K562 (cell line): Measurements from ENCODE around the gene MBD3. TPM values are rescaled to one million over a fixed set of nuclear protein-coding genes. Genes with fewer than 3 reads are reported as not detected.

Source experiments
- ATAC-seq: fragments of 200-7000 bp; cut with Tn5 transposase; 3 replicates; pipeline ENCODE4 v1.9.1; 2020; ENCODE audit warnings: moderate library complexity
- BruUV-seq: library from RNA; stranded (reverse); fragments of 400-500 nt; replicated peaks from 2 replicates; lab custom pipeline; 2021; lab: Mats Ljungman, UMichigan
- CTCF ChIA-PET: fragments of 300-600 bp; formaldehyde crosslinking; extraction: SDS; loops from one replicate; lab custom pipeline; 2021; ENCODE audit warnings: low intra/inter-chr PET ratio; lab: Yijun Ruan, JAX
- POLR2A ChIA-PET: fragments of 300-600, 350-650 bp; sonication (Branson Sonifier 250); formaldehyde crosslinking; extraction: SDS; loops from one replicate; lab custom pipeline; 2021; ENCODE audit warnings: antibody characterized with exemption, inconsistent platforms; lab: Yijun Ruan, JAX
- DNase-seq, 4 experiments: peaks; one replicate each; pipeline versions ENCODE4 v3.0.0 to v3.0.0-alpha.2; 2011 to 2018; ENCODE audit warnings: low spot score in 3 of 4, mixed read lengths in 3 of 4; ENCODE audit errors: extremely low read depth in 1 of 4
- FAIRE-seq: peaks from 2 replicates; lab custom pipeline; 2011; peaks lifted over from hg19 to GRCh38; lab: Jason Lieb, UNC
- H2AFZ ChIP-seq: 2 replicates; pipeline ENCODE4 v1.6.0; 2011; ENCODE audit warnings: low read depth, low read length, control low read depth, inconsistent platforms
- H3K27ac ChIP-seq: fragments of 200-600 bp; 3 replicates; pipeline ENCODE4 v1.8.0; 2011; ENCODE audit warnings: low read depth, mild to moderate bottlenecking, control low read depth, inconsistent platforms, low read length, moderate library complexity, mixed read lengths; ENCODE audit errors: extremely low read depth
- H3K27me3 ChIP-seq, 2 experiments: fragments of 300-600 bp in 1 of 2; 2 replicates in 1 of 2; 3 replicates in 1 of 2; pipeline versions ENCODE4 v1.6.0 to v1.8.0; 2011; ENCODE audit warnings: inconsistent platforms in 2 of 2, low read length in 2 of 2, mild to moderate bottlenecking in 1 of 2, mixed read lengths in 1 of 2, moderate library complexity in 1 of 2; ENCODE audit not compliant: control insufficient read depth in 2 of 2, insufficient read depth in 2 of 2
- H3K36me3 ChIP-seq: fragments of 300-600 bp; 3 replicates; pipeline ENCODE4 v1.8.0; 2011; ENCODE audit warnings: mild to moderate bottlenecking, low read length, inconsistent platforms; ENCODE audit not compliant: control insufficient read depth, insufficient read depth
- H3K4me1 ChIP-seq, 2 experiments: fragments of 200-600 bp in 1 of 2; replicated peaks in 1 of 2; 2 replicates in 1 of 2; 3 replicates in 1 of 2; pipeline versions ENCODE4 v1.5.1 to v1.8.0; 2011; ENCODE audit warnings: inconsistent platforms in 2 of 2, low read length in 2 of 2, mild to moderate bottlenecking in 1 of 2, mixed read lengths in 1 of 2, moderate library complexity in 1 of 2; ENCODE audit not compliant: control insufficient read depth in 2 of 2, insufficient read depth in 2 of 2
- H3K4me2 ChIP-seq: 2 replicates; pipeline ENCODE4 v1.6.1; 2011; ENCODE audit warnings: low read length, control low read depth, inconsistent platforms, mixed read lengths; ENCODE audit not compliant: insufficient read depth
- H3K4me3 ChIP-seq: fragments of 200-600 bp; sonication (generic), shearing (Covaris generic); 2 replicates; pipeline ENCODE4 v1.5.1; 2016; ENCODE audit warnings: control low read depth, inconsistent platforms
- H3K79me2 ChIP-seq: fragments of 200-600 bp; 3 replicates; pipeline ENCODE4 v1.8.0; 2011; ENCODE audit warnings: low read length, inconsistent platforms; ENCODE audit not compliant: control insufficient read depth, insufficient read depth
- H3K9ac ChIP-seq, 2 experiments: 2 replicates each; pipeline versions ENCODE4 v1.6.0 to v1.6.1; 2011; ENCODE audit warnings: low read depth in 2 of 2, low read length in 2 of 2, control low read depth in 1 of 2, inconsistent platforms in 1 of 2, mild to moderate bottlenecking in 1 of 2, mixed read lengths in 1 of 2; ENCODE audit not compliant: insufficient read depth in 1 of 2
- H3K9me1 ChIP-seq: one replicate; pipeline ENCODE4 v1.6.0; 2011; ENCODE audit warnings: inconsistent platforms, mild to moderate bottlenecking, low read length, moderate library complexity; ENCODE audit not compliant: control insufficient read depth, insufficient read depth
- H3K9me3 ChIP-seq: replicated peaks from 2 replicates; pipeline ENCODE4 v1.5.1; 2011; ENCODE audit warnings: low read depth, low read length, inconsistent platforms; ENCODE audit not compliant: control insufficient read depth, insufficient read depth
- H4K20me1 ChIP-seq: replicated peaks from 2 replicates; pipeline ENCODE4 v1.6.1; 2011; ENCODE audit warnings: low read length, inconsistent platforms, mixed read lengths; ENCODE audit not compliant: control insufficient read depth, insufficient read depth
- FIP1L1 ChIP-seq: fragments of 200-400 bp; formaldehyde crosslinking; IDR thresholded peaks from 2 replicates; pipeline ENCODE4 v1.6.1; 2018; ENCODE audit warnings: mild to moderate bottlenecking, low read depth, low read length; ENCODE audit not compliant: poor library complexity, severe bottlenecking
- IFI16 ChIP-seq: fragments of 250-450 bp; sonication (Bioruptor Pico); IDR thresholded peaks from 2 replicates; pipeline ENCODE4 v2.1.2; 2022; ENCODE audit warnings: mild to moderate bottlenecking, inconsistent platforms
- KDM1A ChIP-seq, 2 experiments: fragments of 450-650 bp; IDR thresholded peaks; 2 replicates each; pipeline ENCODE4 v1.6.1; 2016; ENCODE audit warnings: mild to moderate bottlenecking in 2 of 2
- NCOA2 ChIP-seq, 2 experiments: fragments of 450-650 bp; IDR thresholded peaks; 2 replicates each; pipeline ENCODE4 v1.6.1; 2018; ENCODE audit warnings: mild to moderate bottlenecking in 2 of 2, moderate library complexity in 1 of 2; ENCODE audit not compliant: partially characterized antibody in 2 of 2
- PKNOX1 ChIP-seq: fragments of 450-650 bp; IDR thresholded peaks from 2 replicates; pipeline ENCODE4 v1.6.1; 2016
- POLR2G ChIP-seq: fragments of 200-400 bp; formaldehyde crosslinking; IDR thresholded peaks from 2 replicates; pipeline ENCODE4 v1.6.1; 2017; ENCODE audit warnings: low read depth, mild to moderate bottlenecking, antibody characterized with exemption, low read length, moderate library complexity
- RAD21 ChIP-seq, 2 experiments: fragments of 250-450 bp in 1 of 2; fragments of 450-650 bp in 1 of 2; sonication (Bioruptor Pico) in 1 of 2; formaldehyde crosslinking in 1 of 2; IDR thresholded peaks in 1 of 2; conservative IDR thresholded peaks in 1 of 2; 2 replicates each; pipeline versions ENCODE4 v1.4.0 to v1.8.0; 2020 to 2022; ENCODE audit warnings: mild to moderate bottlenecking in 2 of 2, moderate library complexity in 1 of 2
- ZNF3 ChIP-seq: fragments of 250-450 bp; sonication (Bioruptor Pico); IDR thresholded peaks from 2 replicates; pipeline ENCODE4 v1.5.0; 2021; ENCODE audit warnings: mild to moderate bottlenecking, moderate library complexity
- WGBS: fragments of 100-300 bp; shearing (Covaris generic); methylation state at CpG from one replicate; pipeline ENCODE4 v1.1.6; 2016; ENCODE audit warnings: low coverage, mixed read lengths; ENCODE audit not compliant: insufficient coverage; ENCODE audit errors: missing lambda C conversion rate; 5-methylcytosine and 5-hydroxymethylcytosine counted together
- in situ Hi-C: fragments of 300-500 bp; cut with MboI; formaldehyde crosslinking; loops from 4 replicates; pipeline ENCODE4 v1.15.0; 2018; ENCODE audit warnings: inconsistent platforms, mixed read lengths
- intact Hi-C: fragments of 100-400 bp; cut with micrococcal nuclease; formaldehyde crosslinking; loops from 2 replicates; pipeline ENCODE4 v1.14.2; 2022
- polyA plus RNA-seq, 8 experiments: library from polyadenylated mRNA; depleted of rRNA in 4 of 8; stranded (reverse) in 5 of 8; unstranded in 3 of 8; fragments of >200 nt; fragmentation: Nextera tagmentation in 2 of 8; fragmentation: Illumina TruSeq in 1 of 8; extraction: Ambion mirVana in 2 of 8; extraction: Trizol in 1 of 8; gene quantifications; 2 replicates each; pipeline versions ENCODE4 v1.2.1 to v1.2.3, GENCODE V29; 2011 to 2014; ENCODE audit warnings: inconsistent platforms in 1 of 8, missing spikeins in 1 of 8
- total RNA-seq, 7 experiments: library from RNA; depleted of rRNA in 6 of 7; stranded (reverse); fragments of >200 nt in 6 of 7; fragmentation: Illumina TruSeq in 2 of 7; extraction: Trizol in 2 of 7; gene quantifications; 2 replicates each; pipeline versions ENCODE4 v1.2.1 to v1.2.3, GENCODE V29; 2011 to 2021; ENCODE audit warnings: low replicate concordance in 1 of 7
- TF ChIP-seq, protein P1 (sequence below), 3 experiments: IDR thresholded peaks in 2 of 3; conservative IDR thresholded peaks in 1 of 3; 2 replicates each; pipeline ENCODE4 v1.5.1; 2011 to 2012; ENCODE audit warnings: low read length in 3 of 3, mild to moderate bottlenecking in 3 of 3, control low read depth in 2 of 3, improper control_type of control experiment in 1 of 3, inconsistent platforms in 1 of 3, low read depth in 1 of 3, mixed read lengths in 1 of 3, moderate library complexity in 1 of 3; ENCODE audit not compliant: insufficient read depth in 2 of 3

MBD3 gene
- total and polyA plus RNA-seq, 9 of the 15 experiments (the other 6 are each of a cell fraction or from before 2014, with no cell fraction given) = 0.24 to 137 (median 30.9) TPM

DNA sequence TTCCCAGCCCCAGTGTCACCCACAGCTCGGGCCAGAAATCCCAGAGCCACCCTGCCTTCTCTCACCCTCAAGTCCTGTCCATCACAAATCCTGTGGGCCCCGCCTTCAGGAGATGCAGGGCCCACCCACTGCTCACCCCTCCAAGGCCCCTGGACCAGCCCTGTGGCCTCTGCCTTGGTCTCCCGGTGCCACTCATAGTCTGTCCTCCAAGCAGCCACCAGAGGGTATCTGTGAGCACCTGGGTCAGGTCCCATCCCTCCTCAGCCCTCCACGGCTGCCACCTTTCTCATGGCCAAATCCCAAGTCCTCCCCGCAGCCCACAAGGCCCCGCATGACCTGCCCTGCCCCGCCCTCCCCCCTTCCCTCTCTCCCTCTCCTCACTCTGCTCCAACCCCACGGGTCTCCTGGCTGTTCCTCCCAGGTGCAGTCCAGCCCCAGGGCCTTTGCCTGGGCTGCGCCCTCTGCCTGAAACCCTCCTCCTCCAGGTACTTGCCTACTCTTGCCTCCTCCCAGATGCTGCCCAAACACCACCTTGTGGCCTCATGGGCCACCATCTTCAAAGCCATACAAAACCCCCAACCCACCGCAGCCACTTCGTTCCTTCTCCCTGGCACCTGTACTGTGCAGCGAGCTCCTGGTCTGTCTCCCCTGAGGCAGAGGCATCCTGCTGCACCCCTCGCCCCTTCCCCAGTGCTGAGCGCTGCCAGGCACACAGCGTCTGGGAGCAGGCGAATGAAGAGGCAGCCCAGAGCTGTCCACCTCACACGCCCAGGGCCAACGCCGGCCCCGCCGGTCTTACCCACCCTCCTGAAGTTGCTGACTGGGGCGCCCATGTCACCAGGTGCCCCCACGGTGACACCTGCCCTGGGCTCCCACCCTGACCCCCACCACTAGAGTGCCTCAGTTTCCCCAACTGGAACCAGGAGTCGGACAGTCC, 25.8 kb upstream of the MBD3 start:
- H3K9me3 ChIP-seq = no peaks in the 10 kb centered on the region
- in situ Hi-C loops = no loop called here
- H3K4me3 ChIP-seq = no peak overlapping the region
- ATAC-seq (peak; percentile 86), FAIRE-seq (no peak), DNase-seq (peak; percentile 46 to 64 (median 55))
- POLR2A ChIA-PET = interaction anchor here (1.2 kb wide), 1 partner anchor 14 kb away, joined by 4 read pairs; no protein-coding TSS in a partner anchor
- no peaks in the 10 kb centered on the region; the same call in 1 of the 3 replicates for H3K79me2 ChIP-seq
- no peaks in the 10 kb centered on the region for H4K20me1 ChIP-seq
- peak overlapping the region in 1 of 2 experiments; percentile 36; a peak in 2 of 4 replicates for H3K9ac ChIP-seq
- H3K27ac ChIP-seq = no peak overlapping the region
- H3K36me3 ChIP-seq = peaks cover 93% of the 10 kb centered on the region
- H3K27me3 ChIP-seq = no peaks in the 10 kb centered on the region
- no peak overlapping the region for H3K4me2 ChIP-seq
- BruUV-seq = no TSS peak
- CTCF ChIA-PET = no interaction called here
- H2AFZ ChIP-seq = no peak overlapping the region
- peaks cover 0 to 54% of the 10 kb centered on the region in 2 experiments; a peak in 2 of 5 replicates for H3K4me1 ChIP-seq
- intact Hi-C loops = no loop called here
- H3K9me1 ChIP-seq = no peaks in the 10 kb centered on the region
- WGBS = 94% methylated on average over 19 of the region's 24 CpGs
- TF ChIP-seq NCOA2 (IDR thresholded peaks at IDR 0.05; ENCODE audit: partially characterized antibody in 2 of 2) = no peak
- TF ChIP-seq IFI16 (CRISPR knock-in tag) = no peak
- peak; percentile 30 for TF ChIP-seq FIP1L1
- TF ChIP-seq PKNOX1 = 0 out of 2 replicates have a peak, but pooled peaks have one; percentile 30
- TF ChIP-seq ZNF3 (CRISPR knock-in tag) = no peak
- TF ChIP-seq, protein P1, sequence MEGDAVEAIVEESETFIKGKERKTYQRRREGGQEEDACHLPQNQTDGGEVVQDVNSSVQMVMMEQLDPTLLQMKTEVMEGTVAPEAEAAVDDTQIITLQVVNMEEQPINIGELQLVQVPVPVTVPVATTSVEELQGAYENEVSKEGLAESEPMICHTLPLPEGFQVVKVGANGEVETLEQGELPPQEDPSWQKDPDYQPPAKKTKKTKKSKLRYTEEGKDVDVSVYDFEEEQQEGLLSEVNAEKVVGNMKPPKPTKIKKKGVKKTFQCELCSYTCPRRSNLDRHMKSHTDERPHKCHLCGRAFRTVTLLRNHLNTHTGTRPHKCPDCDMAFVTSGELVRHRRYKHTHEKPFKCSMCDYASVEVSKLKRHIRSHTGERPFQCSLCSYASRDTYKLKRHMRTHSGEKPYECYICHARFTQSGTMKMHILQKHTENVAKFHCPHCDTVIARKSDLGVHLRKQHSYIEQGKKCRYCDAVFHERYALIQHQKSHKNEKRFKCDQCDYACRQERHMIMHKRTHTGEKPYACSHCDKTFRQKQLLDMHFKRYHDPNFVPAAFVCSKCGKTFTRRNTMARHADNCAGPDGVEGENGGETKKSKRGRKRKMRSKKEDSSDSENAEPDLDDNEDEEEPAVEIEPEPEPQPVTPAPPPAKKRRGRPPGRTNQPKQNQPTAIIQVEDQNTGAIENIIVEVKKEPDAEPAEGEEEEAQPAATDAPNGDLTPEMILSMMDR (IDR thresholded peaks at IDR 0.05 in 2 of 3, conservative IDR thresholded peaks at IDR 0.05 in 1 of 3; ENCODE audit: insufficient read depth in 2 of 3, low read depth in 1 of 3, low read length in 3 of 3) = peak; percentile 43 to 45 (median 43); a peak in 5 of 6 replicates
- TF ChIP-seq RAD21 (CRISPR knock-in tag; conservative IDR thresholded peaks at IDR 0.05 in 1 of 2, IDR thresholded peaks at IDR 0.05 in 1 of 2) = peak in 1 of 2 experiments; percentile 24; a peak in 1 of 4 replicates
- peak; percentile 35; the same call in 1 of the 2 replicates for TF ChIP-seq POLR2G
- TF ChIP-seq KDM1A (IDR thresholded peaks at IDR 0.05) = no peak
